Measurements from ENCODE around the gene TMEM184B. TPM values are rescaled to one million over a fixed set of nuclear protein-coding genes. Genes with fewer than 3 reads are reported as not detected.

TMEM184B gene
- polyA plus RNA-seq, 4 donors: 37.9 to 45.4 (median 40.9) TPM

Other genes starting within 250 kb of the TMEM184B start
- gene PICK1, start 215.6 kb downstream of the TMEM184B start, polyA plus RNA-seq (ENCODE audit: insufficient read length in 4 of 4): 10 to 100 TPM; 27.5 to 38.8 (median 29.3) TPM
- gene SLC16A8, start 188.8 kb downstream of the TMEM184B start, polyA plus RNA-seq (ENCODE audit: insufficient read length in 4 of 4): 1 to 10 TPM in 3 of 4 donors, under 1 TPM in 1; 0.72 to 1.8 (median 1.1) TPM
- gene BAIAP2L2, start 162.3 kb downstream of the TMEM184B start, polyA plus RNA-seq (ENCODE audit: insufficient read length in 4 of 4): 1 to 10 TPM; 5.0 to 7.5 (median 6.6) TPM
- 10 to 100 TPM; 36.5 to 47.8 (median 39.9) TPM for gene PLA2G6, start 91.2 kb downstream of the TMEM184B start, polyA plus RNA-seq (ENCODE audit: insufficient read length in 4 of 4)
- gene MAFF, start 71.0 kb downstream of the TMEM184B start, polyA plus RNA-seq (ENCODE audit: insufficient read length in 4 of 4): 1 to 10 TPM; 2.5 to 4.9 (median 3.1) TPM
- gene CSNK1E, start 44.4 kb upstream of the TMEM184B start, polyA plus RNA-seq (ENCODE audit: insufficient read length in 4 of 4): 100 to 1,000 TPM; 111 to 146 (median 127) TPM
- gene KCNJ4, start 182.2 kb upstream of the TMEM184B start, polyA plus RNA-seq (ENCODE audit: insufficient read length in 4 of 4): under 1 TPM; 0.17 to 0.51 (median 0.28) TPM
- 10 to 100 TPM; 12.5 to 15.2 (median 13.4) TPM for gene KDELR3, start 195.1 kb upstream of the TMEM184B start, polyA plus RNA-seq (ENCODE audit: insufficient read length in 4 of 4)
- gene DDX17, start 233.3 kb upstream of the TMEM184B start, polyA plus RNA-seq (ENCODE audit: insufficient read length in 4 of 4): 100 to 1,000 TPM; 741 to 959 (median 857) TPM